GM12878 (cell line): ENCODE measurements around the gene YAF2. TPM values are rescaled to one million over a fixed set of nuclear protein-coding genes. Genes with fewer than 3 reads are reported as not detected.

Experiments
- ATAC-seq: fragments of 200-7000 bp; cut with Tn5 transposase; 3 replicates; pipeline ENCODE4 v1.9.1; 2020; ENCODE audit warnings: mild to moderate bottlenecking, moderate library complexity
- BruUV-seq: library from RNA; stranded (reverse); fragments of 400-500 nt; replicated peaks from 2 replicates; lab custom pipeline; 2021; lab: Mats Ljungman, UMichigan
- CTCF ChIA-PET: fragments of 300-600 bp; sonication (Branson Sonifier 250); formaldehyde crosslinking; extraction: SDS; loops from one replicate; lab custom pipeline; 2021; ENCODE audit warnings: inconsistent platforms; lab: Yijun Ruan, JAX
- POLR2A ChIA-PET: fragments of 350-600 bp; formaldehyde crosslinking; extraction: SDS; loops from one replicate; lab custom pipeline; 2021; ENCODE audit warnings: inconsistent platforms; lab: Charles Lee
- RAD21 ChIA-PET: fragments of 300-600 bp; sonication (Branson Sonifier 250); formaldehyde crosslinking; loops from one replicate; lab custom pipeline; 2023; ENCODE audit warnings: antibody characterized with exemption; ENCODE audit not compliant: unreplicated experiment; lab: Charles Lee
- SMC1A ChIA-PET: fragments of 300-600 bp; sonication (Branson Sonifier 250); formaldehyde crosslinking; loops from one replicate; lab custom pipeline; 2023; ENCODE audit not compliant: unreplicated experiment, uncharacterized antibody; lab: Charles Lee
- DNase-seq: peaks from one replicate; pipeline ENCODE4 v3.0.0-alpha.2; 2011; ENCODE audit warnings: low read depth, low spot score
- FAIRE-seq: peaks from 3 replicates; lab custom pipeline; 2011; peaks lifted over from hg19 to GRCh38; lab: Jason Lieb, UNC
- H2AFZ ChIP-seq: 2 replicates; pipeline ENCODE4 v1.6.0; 2011; ENCODE audit warnings: low read depth, low read length, control low read depth; ENCODE audit not compliant: control insufficient read depth
- H3K27ac ChIP-seq: 2 replicates; pipeline ENCODE4 v1.5.1; 2011; ENCODE audit warnings: control low read depth; ENCODE audit not compliant: control insufficient read depth, insufficient read depth
- H3K27me3 ChIP-seq, 2 experiments: replicated peaks in 1 of 2; 2 replicates each; pipeline versions ENCODE4 v1.6.0 to v1.6.1; 2011; ENCODE audit warnings: low read length in 1 of 2; ENCODE audit not compliant: control insufficient read depth in 2 of 2, insufficient read depth in 2 of 2
- H3K36me3 ChIP-seq, 2 experiments: 2 replicates each; pipeline ENCODE4 v1.5.1; 2011; ENCODE audit warnings: low read length in 1 of 2; ENCODE audit not compliant: control insufficient read depth in 2 of 2, insufficient read depth in 2 of 2
- H3K4me1 ChIP-seq: 2 replicates; pipeline ENCODE4 v1.6.1; 2011; ENCODE audit warnings: mild to moderate bottlenecking, low read length, moderate library complexity, mixed read lengths; ENCODE audit not compliant: control insufficient read depth, insufficient read depth
- H3K4me2 ChIP-seq: 2 replicates; pipeline ENCODE4 v1.6.0; 2011; ENCODE audit warnings: control low read depth; ENCODE audit not compliant: control insufficient read depth, insufficient read depth
- H3K4me3 ChIP-seq: fragments of 200-600 bp; sonication (generic); 2 replicates; pipeline ENCODE4 v1.5.1; 2016
- H3K79me2 ChIP-seq: 2 replicates; pipeline ENCODE4 v1.6.0; 2011; ENCODE audit warnings: low read length; ENCODE audit not compliant: control insufficient read depth, insufficient read depth
- H3K9ac ChIP-seq: 2 replicates; pipeline ENCODE4 v1.8.0; 2011; ENCODE audit warnings: low read length, control low read depth, mixed read lengths; ENCODE audit not compliant: control insufficient read depth, insufficient read depth
- H3K9me3 ChIP-seq: replicated peaks from 3 replicates; pipeline ENCODE4 v1.5.1; 2011; ENCODE audit warnings: mild to moderate bottlenecking, low read length; ENCODE audit not compliant: control insufficient read depth, insufficient read depth
- H4K20me1 ChIP-seq: 2 replicates; pipeline ENCODE4 v1.6.0; 2011; ENCODE audit not compliant: control insufficient read depth, insufficient read depth
- BCL11A ChIP-seq: IDR thresholded peaks from 2 replicates; pipeline ENCODE4 v1.6.1; 2011; ENCODE audit warnings: low read depth, low read length
- BHLHE40 ChIP-seq, 2 experiments: fragments of 450-650 bp in 1 of 2; IDR thresholded peaks; 2 replicates each; pipeline ENCODE4 v1.6.1; 2011 to 2017; ENCODE audit warnings: low read depth in 2 of 2, borderline replicate concordance in 1 of 2, improper control_type of control experiment in 1 of 2, low read length in 1 of 2, mild to moderate bottlenecking in 1 of 2
- BMI1 ChIP-seq: fragments of 450-650 bp; IDR thresholded peaks from 2 replicates; pipeline ENCODE4 v1.6.1; 2016; ENCODE audit warnings: mild to moderate bottlenecking, moderate library complexity, borderline replicate concordance
- DPF2 ChIP-seq: fragments of 450-650 bp; IDR thresholded peaks from 2 replicates; pipeline ENCODE4 v1.6.1; 2017; ENCODE audit warnings: mild to moderate bottlenecking
- ETV6 ChIP-seq, 2 experiments: fragments of 450-650 bp in 1 of 2; IDR thresholded peaks in 1 of 2; conservative IDR thresholded peaks in 1 of 2; 2 replicates each; pipeline ENCODE4 v1.6.1; 2014; ENCODE audit warnings: antibody characterized with exemption in 1 of 2, borderline replicate concordance in 1 of 2, low read depth in 1 of 2, mild to moderate bottlenecking in 1 of 2, moderate library complexity in 1 of 2
- MTA3 ChIP-seq: IDR thresholded peaks from 2 replicates; pipeline ENCODE4 v1.6.1; 2012; ENCODE audit warnings: low read length, inconsistent platforms, borderline replicate concordance
- NFXL1 ChIP-seq: fragments of 450-650 bp; IDR thresholded peaks from 2 replicates; pipeline ENCODE4 v1.6.1; 2017; ENCODE audit warnings: antibody characterized with exemption, mild to moderate bottlenecking, borderline replicate concordance
- NFYA ChIP-seq: IDR thresholded peaks from 2 replicates; pipeline ENCODE4 v1.6.1; 2011; ENCODE audit warnings: low read depth, mild to moderate bottlenecking, low read length, improper control_type of control experiment, borderline replicate concordance
- SP1 ChIP-seq: IDR thresholded peaks from one replicate; pipeline ENCODE4 v1.6.1; 2011; ENCODE audit warnings: low read depth, low read length
- SPI1 ChIP-seq: IDR thresholded peaks from 2 replicates; pipeline ENCODE4 v1.6.1; 2011; ENCODE audit warnings: low read depth, mild to moderate bottlenecking, low read length, moderate library complexity, borderline replicate concordance; ENCODE audit not compliant: insufficient read depth
- ZNF217 ChIP-seq: fragments of 450-650 bp; IDR thresholded peaks from 2 replicates; pipeline ENCODE4 v1.6.1; 2017; ENCODE audit warnings: antibody characterized with exemption, mild to moderate bottlenecking
- WGBS: methylation state at CpG from one replicate; pipeline ENCODE4 v1.1.6; 2016; ENCODE audit warnings: low lambda C conversion rate; ENCODE audit not compliant: insufficient replicate concordance, insufficient coverage; ENCODE audit errors: missing lambda C conversion rate; 5-methylcytosine and 5-hydroxymethylcytosine counted together
- in situ Hi-C: fragments of 300-500 bp; cut with MboI; formaldehyde crosslinking; loops from 9 replicates; pipeline ENCODE4 v1.14.3; 2018; ENCODE audit warnings: mixed read lengths
- intact Hi-C: fragments of 100-400 bp; cut with micrococcal nuclease; formaldehyde crosslinking; loops from one replicate; pipeline ENCODE4 v1.14.2; 2022; ENCODE audit not compliant: unreplicated experiment
- polyA plus RNA-seq, 11 experiments: library from polyadenylated mRNA; depleted of rRNA in 4 of 11; unstranded in 6 of 11; stranded (reverse) in 5 of 11; fragments of >200 nt; fragmentation: Nextera tagmentation in 4 of 11; fragmentation: Illumina TruSeq in 1 of 11; extraction: Ambion mirVana in 4 of 11; extraction: Trizol in 1 of 11; gene quantifications; 1 replicate in 1 of 11; 2 replicates in 10 of 11; pipeline versions ENCODE4 v1.2.1 to v1.2.3, GENCODE V29; 2011 to 2016; ENCODE audit warnings: inconsistent platforms in 2 of 11, missing spikeins in 2 of 11, low read depth in 1 of 11
- total RNA-seq, 4 experiments: library from RNA; depleted of rRNA in 3 of 4; stranded (reverse); fragments of >200 nt in 3 of 4; fragmentation: Illumina TruSeq in 1 of 4; extraction: Trizol in 1 of 4; gene quantifications; 2 replicates each; pipeline versions ENCODE4 v1.2.1 to v1.2.3, GENCODE V29; 2013 to 2021
- TF ChIP-seq, protein P1 (sequence below): IDR thresholded peaks from 2 replicates; pipeline ENCODE4 v1.6.1; 2012; ENCODE audit warnings: low read depth, low read length, improper control_type of control experiment
- TF ChIP-seq, protein P2 (sequence below): fragments of 450-650 bp; IDR thresholded peaks from 2 replicates; pipeline ENCODE4 v1.6.1; 2017; ENCODE audit warnings: mild to moderate bottlenecking
- TF ChIP-seq, protein P3 (sequence below): IDR thresholded peaks from 2 replicates; pipeline ENCODE4 v1.6.1; 2012; ENCODE audit warnings: improper control_type of control experiment, low read depth, low read length; ENCODE audit not compliant: insufficient replicate concordance

The YAF2 gene
- total and polyA plus RNA-seq, 10 of the 15 experiments (the other 5 are each of a cell fraction or from before 2014, with no cell fraction given): 18.8 to 36.6 (median 23.0) TPM

DNA sequence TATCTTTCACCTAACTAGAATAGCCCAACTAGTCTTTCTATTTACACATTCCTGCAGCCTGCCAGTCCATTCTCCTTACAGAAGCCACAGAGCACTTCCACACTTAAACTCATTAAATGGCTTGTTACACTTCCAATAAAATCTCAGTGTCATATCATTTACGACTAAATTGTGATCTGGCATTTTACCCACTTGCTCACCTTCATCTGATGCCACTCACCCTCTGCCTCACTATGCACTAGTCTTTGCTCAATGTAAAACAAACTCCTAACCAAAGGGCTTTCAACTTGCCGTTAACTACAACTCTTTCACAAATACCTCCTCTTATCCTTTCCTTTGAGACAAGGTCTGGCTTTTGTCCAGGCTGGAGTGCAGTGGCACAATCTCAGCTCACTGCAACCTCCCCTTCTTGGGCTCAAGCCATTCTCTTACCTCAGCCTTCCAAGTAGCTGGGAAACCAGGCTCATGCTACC, 24.1 kb downstream of the YAF2 start:
- Histone ChIP-seq H3K9me3 (no peaks in the 10 kb centered on the region), H3K79me2 (peaks cover 7% of the 10 kb centered on the region; the same call in 1 of the 2 replicates), H3K27ac (no peak overlapping the region), H3K9ac (no peak overlapping the region), H3K4me1 (no peaks in the 10 kb centered on the region), H3K4me3 (no peak overlapping the region), H3K27me3 (no peaks in the 10 kb centered on the region), H3K4me2 (no peak overlapping the region), H2AFZ (no peak overlapping the region), H4K20me1 (no peaks in the 10 kb centered on the region), H3K36me3 (peaks cover 1 to 4% of the 10 kb centered on the region in 2 experiments; a peak in 1 of 4 replicates)
- SMC1A ChIA-PET: interaction anchor here (0.8 kb wide), 1 partner anchor 31 kb away, joined by 3 read pairs; no protein-coding TSS in a partner anchor
- intact Hi-C loops: no loop called here
- CTCF ChIA-PET: no interaction called here
- TF ChIP-seq BCL11A (no peak), SPI1 (no peak), BHLHE40 (IDR thresholded peaks at IDR 0.05; ENCODE audit: borderline replicate concordance in 1 of 2, low read depth in 2 of 2, low read length in 1 of 2) (no peak), SP1 (no peak), ZNF217 (no peak), DPF2 (no peak), NFYA (no peak), NFXL1 (no peak), ETV6 (conservative IDR thresholded peaks at IDR 0.05 in 1 of 2, IDR thresholded peaks at IDR 0.05 in 1 of 2; ENCODE audit: borderline replicate concordance in 1 of 2, low read depth in 1 of 2) (no peak), BMI1 (no peak), MTA3 (no peak)
- TF ChIP-seq, protein P1, sequence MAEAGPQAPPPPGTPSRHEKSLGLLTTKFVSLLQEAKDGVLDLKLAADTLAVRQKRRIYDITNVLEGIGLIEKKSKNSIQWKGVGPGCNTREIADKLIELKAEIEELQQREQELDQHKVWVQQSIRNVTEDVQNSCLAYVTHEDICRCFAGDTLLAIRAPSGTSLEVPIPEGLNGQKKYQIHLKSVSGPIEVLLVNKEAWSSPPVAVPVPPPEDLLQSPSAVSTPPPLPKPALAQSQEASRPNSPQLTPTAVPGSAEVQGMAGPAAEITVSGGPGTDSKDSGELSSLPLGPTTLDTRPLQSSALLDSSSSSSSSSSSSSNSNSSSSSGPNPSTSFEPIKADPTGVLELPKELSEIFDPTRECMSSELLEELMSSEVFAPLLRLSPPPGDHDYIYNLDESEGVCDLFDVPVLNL: no peak
- TF ChIP-seq, protein P2, sequence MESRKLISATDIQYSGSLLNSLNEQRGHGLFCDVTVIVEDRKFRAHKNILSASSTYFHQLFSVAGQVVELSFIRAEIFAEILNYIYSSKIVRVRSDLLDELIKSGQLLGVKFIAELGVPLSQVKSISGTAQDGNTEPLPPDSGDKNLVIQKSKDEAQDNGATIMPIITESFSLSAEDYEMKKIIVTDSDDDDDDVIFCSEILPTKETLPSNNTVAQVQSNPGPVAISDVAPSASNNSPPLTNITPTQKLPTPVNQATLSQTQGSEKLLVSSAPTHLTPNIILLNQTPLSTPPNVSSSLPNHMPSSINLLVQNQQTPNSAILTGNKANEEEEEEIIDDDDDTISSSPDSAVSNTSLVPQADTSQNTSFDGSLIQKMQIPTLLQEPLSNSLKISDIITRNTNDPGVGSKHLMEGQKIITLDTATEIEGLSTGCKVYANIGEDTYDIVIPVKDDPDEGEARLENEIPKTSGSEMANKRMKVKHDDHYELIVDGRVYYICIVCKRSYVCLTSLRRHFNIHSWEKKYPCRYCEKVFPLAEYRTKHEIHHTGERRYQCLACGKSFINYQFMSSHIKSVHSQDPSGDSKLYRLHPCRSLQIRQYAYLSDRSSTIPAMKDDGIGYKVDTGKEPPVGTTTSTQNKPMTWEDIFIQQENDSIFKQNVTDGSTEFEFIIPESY: no peak
- TF ChIP-seq, protein P3, sequence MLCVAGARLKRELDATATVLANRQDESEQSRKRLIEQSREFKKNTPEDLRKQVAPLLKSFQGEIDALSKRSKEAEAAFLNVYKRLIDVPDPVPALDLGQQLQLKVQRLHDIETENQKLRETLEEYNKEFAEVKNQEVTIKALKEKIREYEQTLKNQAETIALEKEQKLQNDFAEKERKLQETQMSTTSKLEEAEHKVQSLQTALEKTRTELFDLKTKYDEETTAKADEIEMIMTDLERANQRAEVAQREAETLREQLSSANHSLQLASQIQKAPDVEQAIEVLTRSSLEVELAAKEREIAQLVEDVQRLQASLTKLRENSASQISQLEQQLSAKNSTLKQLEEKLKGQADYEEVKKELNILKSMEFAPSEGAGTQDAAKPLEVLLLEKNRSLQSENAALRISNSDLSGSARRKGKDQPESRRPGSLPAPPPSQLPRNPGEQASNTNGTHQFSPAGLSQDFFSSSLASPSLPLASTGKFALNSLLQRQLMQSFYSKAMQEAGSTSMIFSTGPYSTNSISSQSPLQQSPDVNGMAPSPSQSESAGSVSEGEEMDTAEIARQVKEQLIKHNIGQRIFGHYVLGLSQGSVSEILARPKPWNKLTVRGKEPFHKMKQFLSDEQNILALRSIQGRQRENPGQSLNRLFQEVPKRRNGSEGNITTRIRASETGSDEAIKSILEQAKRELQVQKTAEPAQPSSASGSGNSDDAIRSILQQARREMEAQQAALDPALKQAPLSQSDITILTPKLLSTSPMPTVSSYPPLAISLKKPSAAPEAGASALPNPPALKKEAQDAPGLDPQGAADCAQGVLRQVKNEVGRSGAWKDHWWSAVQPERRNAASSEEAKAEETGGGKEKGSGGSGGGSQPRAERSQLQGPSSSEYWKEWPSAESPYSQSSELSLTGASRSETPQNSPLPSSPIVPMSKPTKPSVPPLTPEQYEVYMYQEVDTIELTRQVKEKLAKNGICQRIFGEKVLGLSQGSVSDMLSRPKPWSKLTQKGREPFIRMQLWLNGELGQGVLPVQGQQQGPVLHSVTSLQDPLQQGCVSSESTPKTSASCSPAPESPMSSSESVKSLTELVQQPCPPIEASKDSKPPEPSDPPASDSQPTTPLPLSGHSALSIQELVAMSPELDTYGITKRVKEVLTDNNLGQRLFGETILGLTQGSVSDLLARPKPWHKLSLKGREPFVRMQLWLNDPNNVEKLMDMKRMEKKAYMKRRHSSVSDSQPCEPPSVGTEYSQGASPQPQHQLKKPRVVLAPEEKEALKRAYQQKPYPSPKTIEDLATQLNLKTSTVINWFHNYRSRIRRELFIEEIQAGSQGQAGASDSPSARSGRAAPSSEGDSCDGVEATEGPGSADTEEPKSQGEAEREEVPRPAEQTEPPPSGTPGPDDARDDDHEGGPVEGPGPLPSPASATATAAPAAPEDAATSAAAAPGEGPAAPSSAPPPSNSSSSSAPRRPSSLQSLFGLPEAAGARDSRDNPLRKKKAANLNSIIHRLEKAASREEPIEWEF: no peak
- BruUV-seq: no TSS peak
- WGBS: 95% methylated on average over 2 of the region's 2 CpGs
- FAIRE-seq (no peak), ATAC-seq (no peak), DNase-seq (no peak)
- POLR2A ChIA-PET: no interaction called here
- RAD21 ChIA-PET: no interaction called here
- in situ Hi-C loops: no loop called here
